ENCODE results near the gene EXTL1.
A peak's percentile ranks its signal among the peaks of the same experiment; 100 is the strongest.

EXTL1 gene

DNA sequence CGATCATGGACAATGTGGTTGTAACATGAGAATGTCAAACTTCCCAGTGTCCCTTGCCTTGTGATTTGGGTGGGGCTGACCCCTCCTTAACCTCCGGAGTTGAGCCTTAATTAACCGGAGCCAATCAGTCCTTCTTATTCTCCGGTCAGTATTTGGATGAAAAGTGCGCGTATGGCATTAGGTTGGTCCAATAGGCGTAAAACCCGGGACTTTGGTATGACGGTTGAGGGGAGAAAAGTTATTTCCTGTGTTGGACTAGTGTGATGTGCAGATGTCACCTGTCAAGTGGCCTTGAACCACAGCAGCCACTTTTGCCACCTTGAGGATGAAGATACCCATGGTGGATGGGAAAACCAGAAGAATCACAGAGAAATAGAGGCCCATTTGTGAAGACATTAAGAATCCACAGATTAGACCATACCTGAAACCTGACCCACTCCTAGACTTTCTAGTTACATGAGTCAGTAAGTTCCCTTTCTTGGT lies 28.8 kb upstream of the EXTL1 start:
- Histone ChIP-seq H3K9me3 (ENCODE audit: severe bottlenecking) (no peaks in the 10 kb centered on the region), H3K36me3 (ENCODE audit: low read depth) (peaks cover 4% of the 10 kb centered on the region; the same call in 1 of the 2 replicates), H3K4me3 (ENCODE audit: severe bottlenecking) (no peak overlapping the region), H3K27me3 (ENCODE audit: insufficient read depth, poor library complexity, severe bottlenecking) (no peaks in the 10 kb centered on the region), H3K27ac (ENCODE audit: poor library complexity, severe bottlenecking) (no peak overlapping the region), H3K4me1 (ENCODE audit: insufficient read depth, poor library complexity, severe bottlenecking) (peaks cover 5% of the 10 kb centered on the region)
- TF ChIP-seq, protein P1, sequence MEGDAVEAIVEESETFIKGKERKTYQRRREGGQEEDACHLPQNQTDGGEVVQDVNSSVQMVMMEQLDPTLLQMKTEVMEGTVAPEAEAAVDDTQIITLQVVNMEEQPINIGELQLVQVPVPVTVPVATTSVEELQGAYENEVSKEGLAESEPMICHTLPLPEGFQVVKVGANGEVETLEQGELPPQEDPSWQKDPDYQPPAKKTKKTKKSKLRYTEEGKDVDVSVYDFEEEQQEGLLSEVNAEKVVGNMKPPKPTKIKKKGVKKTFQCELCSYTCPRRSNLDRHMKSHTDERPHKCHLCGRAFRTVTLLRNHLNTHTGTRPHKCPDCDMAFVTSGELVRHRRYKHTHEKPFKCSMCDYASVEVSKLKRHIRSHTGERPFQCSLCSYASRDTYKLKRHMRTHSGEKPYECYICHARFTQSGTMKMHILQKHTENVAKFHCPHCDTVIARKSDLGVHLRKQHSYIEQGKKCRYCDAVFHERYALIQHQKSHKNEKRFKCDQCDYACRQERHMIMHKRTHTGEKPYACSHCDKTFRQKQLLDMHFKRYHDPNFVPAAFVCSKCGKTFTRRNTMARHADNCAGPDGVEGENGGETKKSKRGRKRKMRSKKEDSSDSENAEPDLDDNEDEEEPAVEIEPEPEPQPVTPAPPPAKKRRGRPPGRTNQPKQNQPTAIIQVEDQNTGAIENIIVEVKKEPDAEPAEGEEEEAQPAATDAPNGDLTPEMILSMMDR (IDR thresholded peaks at IDR 0.05; ENCODE audit: poor library complexity, severe bottlenecking) = no peak
- DNase-seq (ENCODE audit: low spot score) (no peak), ATAC-seq (ENCODE audit: low read depth) (no peak)

DNA sequence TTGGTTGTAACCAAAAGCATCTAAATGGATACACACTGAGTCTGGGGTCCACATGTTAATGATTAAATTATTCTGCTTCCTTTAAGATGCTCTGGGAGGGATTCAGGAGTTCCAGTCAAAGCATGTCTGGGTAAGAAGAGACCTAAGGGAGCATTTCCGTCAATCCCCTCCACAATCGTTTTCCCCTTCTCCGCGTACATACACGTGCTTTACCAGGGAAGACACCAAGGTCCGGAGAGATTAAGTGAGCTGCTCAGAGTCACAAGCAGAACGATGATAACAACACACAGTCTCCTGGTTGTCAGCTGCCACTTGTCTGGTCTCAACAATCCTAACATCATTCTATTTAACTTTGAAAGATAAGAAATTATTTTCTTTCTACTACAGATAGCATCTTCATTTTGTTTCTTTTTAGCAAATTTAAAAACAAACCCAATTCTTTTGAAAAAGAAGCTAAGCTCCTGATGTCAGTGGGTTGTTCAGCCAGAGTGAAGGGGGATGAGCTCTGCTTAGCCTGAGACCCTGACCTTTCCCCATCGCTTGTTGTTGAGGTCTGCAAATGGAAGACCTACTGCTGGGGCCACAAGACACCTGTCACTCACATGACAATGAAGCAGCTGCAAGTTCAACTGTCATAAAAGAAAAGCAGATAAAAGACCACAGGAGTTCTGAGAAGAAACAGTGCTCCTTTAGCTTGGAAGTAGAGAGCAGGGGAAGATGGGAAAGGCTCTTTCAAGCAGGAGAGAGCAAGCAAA lies 28.2 kb upstream of the EXTL1 start:
- no peak for DNase-seq (ENCODE audit: low spot score)

DNA sequence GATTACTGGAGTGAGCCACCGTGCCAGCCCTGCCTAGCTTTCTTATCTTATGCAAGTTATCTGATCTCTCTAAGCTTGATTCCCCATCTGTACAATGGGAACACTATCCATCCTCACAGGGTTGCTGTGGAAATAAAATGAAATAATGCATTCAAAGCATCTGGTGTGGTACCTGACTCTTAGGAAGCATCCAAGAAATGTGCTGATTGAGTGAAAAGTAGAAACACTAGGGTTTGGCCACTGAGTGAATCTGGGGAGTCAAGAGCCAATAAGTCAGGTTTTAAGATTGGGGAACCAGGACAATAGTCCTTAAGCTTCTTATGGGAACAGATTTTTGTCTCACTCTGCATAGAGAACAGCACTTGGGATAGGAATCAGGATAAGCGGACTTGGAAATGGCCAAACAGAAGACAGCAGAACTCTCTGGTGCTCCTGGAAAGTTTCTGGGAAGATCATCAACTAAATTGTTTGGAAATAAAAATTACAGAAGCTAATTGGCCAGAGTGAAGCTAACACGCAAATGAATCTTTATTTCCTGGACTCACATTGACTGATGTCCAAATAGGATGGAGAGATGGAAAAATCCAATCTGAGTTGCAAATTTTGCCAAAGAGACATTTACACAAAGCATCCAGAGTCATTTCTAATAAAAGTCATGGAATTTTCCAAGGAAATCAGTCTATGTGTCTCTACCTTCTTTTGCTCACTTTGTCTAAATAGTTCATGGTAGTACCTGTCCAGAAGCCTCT lies 27.0 kb upstream of the EXTL1 start:
- H3K9me3 ChIP-seq (ENCODE audit: severe bottlenecking) = no peaks in the 10 kb centered on the region
- DNase-seq (ENCODE audit: low spot score) (no peak), ATAC-seq (ENCODE audit: low read depth) (no peak)
- H3K36me3 ChIP-seq (ENCODE audit: low read depth) = no peaks in the 10 kb centered on the region
- TF ChIP-seq, protein P1 (IDR thresholded peaks at IDR 0.05; ENCODE audit: poor library complexity, severe bottlenecking) = no peak
- no peaks in the 10 kb centered on the region for H3K27me3 ChIP-seq (ENCODE audit: insufficient read depth, poor library complexity, severe bottlenecking)
- H3K4me3 ChIP-seq (ENCODE audit: severe bottlenecking) = no peak overlapping the region
- H3K4me1 ChIP-seq (ENCODE audit: insufficient read depth, poor library complexity, severe bottlenecking) = peaks cover 8% of the 10 kb centered on the region
- no peak overlapping the region for H3K27ac ChIP-seq (ENCODE audit: poor library complexity, severe bottlenecking)

More for the DNA sequence above, 28.2 kb upstream of the EXTL1 start:
- no peak for ATAC-seq (ENCODE audit: low read depth)
- no peaks in the 10 kb centered on the region for H3K9me3 ChIP-seq (ENCODE audit: severe bottlenecking)
- no peak overlapping the region for H3K4me3 ChIP-seq (ENCODE audit: severe bottlenecking)
- H3K27me3 ChIP-seq (ENCODE audit: insufficient read depth, poor library complexity, severe bottlenecking) = no peaks in the 10 kb centered on the region
- H3K27ac ChIP-seq (ENCODE audit: poor library complexity, severe bottlenecking) = no peak overlapping the region
- peaks cover 6% of the 10 kb centered on the region for H3K4me1 ChIP-seq (ENCODE audit: insufficient read depth, poor library complexity, severe bottlenecking)
- H3K36me3 ChIP-seq (ENCODE audit: low read depth) = no peaks in the 10 kb centered on the region
- TF ChIP-seq, protein P1 (IDR thresholded peaks at IDR 0.05; ENCODE audit: poor library complexity, severe bottlenecking) = no peak

DNA sequence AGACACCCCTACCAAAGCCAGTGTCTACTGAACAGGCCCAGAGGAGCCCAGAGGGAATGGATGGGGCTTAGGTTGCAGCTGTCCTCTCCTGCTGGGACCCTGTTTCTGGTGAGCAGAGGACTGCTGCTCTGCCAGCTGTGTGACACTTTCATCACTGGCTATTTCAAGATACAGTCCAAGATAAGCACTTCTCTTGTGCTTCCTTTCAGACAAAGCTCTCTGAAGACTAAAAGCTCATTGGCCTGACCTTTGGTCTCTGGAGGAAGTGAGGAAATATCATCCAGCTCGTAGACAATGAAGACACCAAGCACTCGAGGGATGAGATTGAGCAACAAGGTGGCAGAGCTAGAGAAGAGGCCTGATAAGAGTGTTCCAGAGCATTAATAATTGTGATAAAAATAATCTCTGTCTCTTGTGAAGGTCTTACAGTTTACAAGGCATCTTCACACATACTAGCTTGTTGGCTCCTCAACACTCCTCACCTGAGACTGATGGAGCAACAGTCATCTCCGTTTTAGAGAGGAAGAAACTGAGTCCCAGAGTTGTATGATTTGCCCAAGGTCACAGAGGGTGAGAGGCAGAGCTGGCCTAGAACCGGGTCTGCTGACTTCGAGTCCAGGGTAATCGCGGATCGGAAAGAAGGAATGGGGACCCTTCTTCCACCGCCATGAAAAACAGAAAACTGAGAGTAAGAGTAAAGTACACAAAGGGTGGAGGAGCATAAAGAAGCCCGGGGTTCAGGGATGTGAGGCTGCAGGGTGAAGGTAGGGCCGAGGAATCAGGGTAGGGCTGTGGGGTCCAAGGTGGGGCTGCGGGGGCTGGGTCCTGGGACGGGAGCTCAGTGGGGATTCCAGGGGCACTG lies 24.4 kb upstream of the EXTL1 start:
- Histone ChIP-seq H3K27ac (ENCODE audit: poor library complexity, severe bottlenecking) (peak overlapping the region; percentile 45), H3K4me3 (ENCODE audit: severe bottlenecking) (peak overlapping the region; percentile 48), H3K4me1 (ENCODE audit: insufficient read depth, poor library complexity, severe bottlenecking) (peaks cover 8% of the 10 kb centered on the region), H3K36me3 (ENCODE audit: low read depth) (no peaks in the 10 kb centered on the region), H3K27me3 (ENCODE audit: insufficient read depth, poor library complexity, severe bottlenecking) (no peaks in the 10 kb centered on the region), H3K9me3 (ENCODE audit: severe bottlenecking) (no peaks in the 10 kb centered on the region)
- DNase-seq (ENCODE audit: low spot score) (no peak), ATAC-seq (ENCODE audit: low read depth) (no peak)
- TF ChIP-seq, protein P1 (IDR thresholded peaks at IDR 0.05; ENCODE audit: poor library complexity, severe bottlenecking) = no peak

Measured in RWPE2 (cell line).